Ishikawa (cell line): ENCODE measurements around the gene SACM1L.

Experiments used
- CEBPB ChIP-seq: IDR thresholded peaks from 2 replicates; pipeline ENCODE4 v1.6.1; 2012
- CREB1 ChIP-seq: IDR thresholded peaks from 2 replicates; pipeline ENCODE4 v1.6.1; 2012; ENCODE audit warnings: low read depth
- EGR1 ChIP-seq: IDR thresholded peaks from 2 replicates; pipeline ENCODE4 v1.6.1; 2012
- EP300 ChIP-seq: IDR thresholded peaks from 2 replicates; pipeline ENCODE4 v1.6.1; 2012; ENCODE audit warnings: borderline replicate concordance
- FOXM1 ChIP-seq: IDR thresholded peaks from 2 replicates; pipeline ENCODE4 v1.6.1; 2012; ENCODE audit warnings: low read depth, borderline replicate concordance
- NFIC ChIP-seq: IDR thresholded peaks from 2 replicates; pipeline ENCODE4 v1.6.1; 2012
- RAD21 ChIP-seq: IDR thresholded peaks from 2 replicates; pipeline ENCODE4 v1.6.1; 2012; ENCODE audit warnings: low read depth
- TAF1 ChIP-seq: IDR thresholded peaks from 2 replicates; pipeline ENCODE4 v1.6.1; 2012; ENCODE audit warnings: low read depth, mild to moderate bottlenecking
- TCF12 ChIP-seq: IDR thresholded peaks from 2 replicates; pipeline ENCODE4 v1.6.1; 2012; ENCODE audit warnings: low read depth
- TEAD4 ChIP-seq: IDR thresholded peaks from 2 replicates; pipeline ENCODE4 v1.6.1; 2012
- YY1 ChIP-seq: IDR thresholded peaks from 2 replicates; pipeline ENCODE4 v1.6.1; 2012; ENCODE audit warnings: low read depth
- ZBTB7A ChIP-seq: IDR thresholded peaks from 2 replicates; pipeline ENCODE4 v1.6.1; 2012; ENCODE audit warnings: low read depth
- TF ChIP-seq, protein P1 (sequence below): IDR thresholded peaks from 2 replicates; pipeline ENCODE4 v1.6.1; 2012; ENCODE audit warnings: low read depth, mild to moderate bottlenecking
- TF ChIP-seq, protein P2 (sequence below): IDR thresholded peaks from 2 replicates; pipeline ENCODE4 v1.6.1; 2012
- TF ChIP-seq, protein P3 (sequence below): IDR thresholded peaks from 2 replicates; pipeline ENCODE4 v1.6.1; 2012

The SACM1L gene

DNA sequence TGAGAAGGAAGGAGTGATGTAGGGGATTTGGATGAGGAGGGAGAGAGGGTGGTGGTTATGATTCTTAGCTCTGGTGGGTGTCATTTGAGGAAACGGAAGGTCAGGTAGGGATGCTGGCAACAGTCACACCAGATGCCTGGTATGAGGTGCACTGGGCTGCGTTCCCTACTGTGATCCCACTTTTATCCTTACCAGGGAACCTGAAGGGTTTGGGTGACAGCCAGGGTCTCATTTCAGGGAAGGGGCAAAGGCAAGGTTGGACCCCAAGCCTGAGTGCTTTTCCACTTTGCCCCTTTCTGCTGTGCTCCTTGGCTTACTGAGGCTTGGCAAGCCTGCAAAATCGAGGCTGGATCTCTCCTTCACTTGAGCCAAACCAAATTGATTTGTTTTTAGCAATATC, 36.0 kb upstream of the SACM1L start:
- TF ChIP-seq TAF1 (no peak), CREB1 (no peak), FOXM1 (no peak)

DNA sequence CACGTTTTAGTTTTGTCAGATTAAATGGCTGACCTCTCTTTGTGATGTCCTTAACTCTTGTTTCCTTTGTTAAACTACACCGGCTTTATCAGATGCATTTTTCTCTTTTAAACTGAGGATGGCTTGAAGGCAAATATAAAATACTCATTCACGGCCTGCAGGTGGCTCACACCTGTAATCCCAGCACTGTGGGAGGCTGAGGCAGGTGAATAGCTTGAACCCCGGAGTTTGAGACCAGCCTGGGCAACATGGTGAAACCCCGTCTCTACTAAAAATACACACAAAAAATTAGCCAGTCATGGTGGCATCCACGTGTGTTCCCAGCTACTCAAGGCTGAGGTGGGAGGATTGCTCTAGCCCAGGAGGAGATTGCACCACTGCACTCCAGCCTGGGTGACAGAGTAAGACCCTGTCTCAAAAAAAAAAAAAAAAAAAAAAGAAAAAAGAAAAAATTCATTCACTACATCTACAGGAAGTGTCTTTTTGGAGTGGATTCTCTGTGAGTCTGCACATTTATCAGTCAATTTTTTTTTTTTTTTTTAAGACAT, 34.7 kb upstream of the SACM1L start:
- TF ChIP-seq, protein P1, sequence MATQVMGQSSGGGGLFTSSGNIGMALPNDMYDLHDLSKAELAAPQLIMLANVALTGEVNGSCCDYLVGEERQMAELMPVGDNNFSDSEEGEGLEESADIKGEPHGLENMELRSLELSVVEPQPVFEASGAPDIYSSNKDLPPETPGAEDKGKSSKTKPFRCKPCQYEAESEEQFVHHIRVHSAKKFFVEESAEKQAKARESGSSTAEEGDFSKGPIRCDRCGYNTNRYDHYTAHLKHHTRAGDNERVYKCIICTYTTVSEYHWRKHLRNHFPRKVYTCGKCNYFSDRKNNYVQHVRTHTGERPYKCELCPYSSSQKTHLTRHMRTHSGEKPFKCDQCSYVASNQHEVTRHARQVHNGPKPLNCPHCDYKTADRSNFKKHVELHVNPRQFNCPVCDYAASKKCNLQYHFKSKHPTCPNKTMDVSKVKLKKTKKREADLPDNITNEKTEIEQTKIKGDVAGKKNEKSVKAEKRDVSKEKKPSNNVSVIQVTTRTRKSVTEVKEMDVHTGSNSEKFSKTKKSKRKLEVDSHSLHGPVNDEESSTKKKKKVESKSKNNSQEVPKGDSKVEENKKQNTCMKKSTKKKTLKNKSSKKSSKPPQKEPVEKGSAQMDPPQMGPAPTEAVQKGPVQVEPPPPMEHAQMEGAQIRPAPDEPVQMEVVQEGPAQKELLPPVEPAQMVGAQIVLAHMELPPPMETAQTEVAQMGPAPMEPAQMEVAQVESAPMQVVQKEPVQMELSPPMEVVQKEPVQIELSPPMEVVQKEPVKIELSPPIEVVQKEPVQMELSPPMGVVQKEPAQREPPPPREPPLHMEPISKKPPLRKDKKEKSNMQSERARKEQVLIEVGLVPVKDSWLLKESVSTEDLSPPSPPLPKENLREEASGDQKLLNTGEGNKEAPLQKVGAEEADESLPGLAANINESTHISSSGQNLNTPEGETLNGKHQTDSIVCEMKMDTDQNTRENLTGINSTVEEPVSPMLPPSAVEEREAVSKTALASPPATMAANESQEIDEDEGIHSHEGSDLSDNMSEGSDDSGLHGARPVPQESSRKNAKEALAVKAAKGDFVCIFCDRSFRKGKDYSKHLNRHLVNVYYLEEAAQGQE, result no peak
- TF ChIP-seq, protein P2, sequence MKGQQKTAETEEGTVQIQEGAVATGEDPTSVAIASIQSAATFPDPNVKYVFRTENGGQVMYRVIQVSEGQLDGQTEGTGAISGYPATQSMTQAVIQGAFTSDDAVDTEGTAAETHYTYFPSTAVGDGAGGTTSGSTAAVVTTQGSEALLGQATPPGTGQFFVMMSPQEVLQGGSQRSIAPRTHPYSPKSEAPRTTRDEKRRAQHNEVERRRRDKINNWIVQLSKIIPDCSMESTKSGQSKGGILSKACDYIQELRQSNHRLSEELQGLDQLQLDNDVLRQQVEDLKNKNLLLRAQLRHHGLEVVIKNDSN, result no peak
- TF ChIP-seq CEBPB (no peak), ZBTB7A (no peak), TAF1 (no peak), NFIC (no peak), EP300 (no peak), RAD21 (no peak), FOXM1 (no peak), YY1 (no peak), TCF12 (no peak), EGR1 (no peak), CREB1 (no peak), TEAD4 (no peak)
- TF ChIP-seq, protein P3, sequence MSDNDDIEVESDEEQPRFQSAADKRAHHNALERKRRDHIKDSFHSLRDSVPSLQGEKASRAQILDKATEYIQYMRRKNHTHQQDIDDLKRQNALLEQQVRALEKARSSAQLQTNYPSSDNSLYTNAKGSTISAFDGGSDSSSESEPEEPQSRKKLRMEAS, result no peak

DNA sequence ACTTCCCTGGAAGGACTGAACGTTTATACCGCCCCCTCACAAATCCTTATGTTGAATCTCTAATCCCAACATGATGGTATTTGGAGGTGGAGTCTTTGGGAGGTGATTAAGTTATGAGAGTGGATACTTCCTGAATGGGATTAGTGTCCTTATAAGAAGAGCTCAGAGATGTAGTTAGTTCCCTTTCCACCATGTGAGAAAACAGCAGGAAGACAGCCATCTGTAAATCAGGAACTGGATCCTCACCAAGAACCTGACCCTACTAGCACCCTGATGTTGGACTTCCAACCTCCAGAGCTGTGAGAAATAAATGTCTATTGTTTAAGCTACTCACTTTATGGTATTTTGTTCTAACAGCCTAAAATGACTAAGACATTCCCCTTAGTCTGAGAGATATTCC, 33.3 kb upstream of the SACM1L start:
- TF ChIP-seq CREB1 (no peak), EGR1 (no peak), RAD21 (no peak), EP300 (no peak), TCF12 (no peak), CEBPB (no peak)
- TF ChIP-seq, protein P2, result no peak
- TF ChIP-seq, protein P1, result no peak
- TF ChIP-seq, protein P3, result no peak

DNA sequence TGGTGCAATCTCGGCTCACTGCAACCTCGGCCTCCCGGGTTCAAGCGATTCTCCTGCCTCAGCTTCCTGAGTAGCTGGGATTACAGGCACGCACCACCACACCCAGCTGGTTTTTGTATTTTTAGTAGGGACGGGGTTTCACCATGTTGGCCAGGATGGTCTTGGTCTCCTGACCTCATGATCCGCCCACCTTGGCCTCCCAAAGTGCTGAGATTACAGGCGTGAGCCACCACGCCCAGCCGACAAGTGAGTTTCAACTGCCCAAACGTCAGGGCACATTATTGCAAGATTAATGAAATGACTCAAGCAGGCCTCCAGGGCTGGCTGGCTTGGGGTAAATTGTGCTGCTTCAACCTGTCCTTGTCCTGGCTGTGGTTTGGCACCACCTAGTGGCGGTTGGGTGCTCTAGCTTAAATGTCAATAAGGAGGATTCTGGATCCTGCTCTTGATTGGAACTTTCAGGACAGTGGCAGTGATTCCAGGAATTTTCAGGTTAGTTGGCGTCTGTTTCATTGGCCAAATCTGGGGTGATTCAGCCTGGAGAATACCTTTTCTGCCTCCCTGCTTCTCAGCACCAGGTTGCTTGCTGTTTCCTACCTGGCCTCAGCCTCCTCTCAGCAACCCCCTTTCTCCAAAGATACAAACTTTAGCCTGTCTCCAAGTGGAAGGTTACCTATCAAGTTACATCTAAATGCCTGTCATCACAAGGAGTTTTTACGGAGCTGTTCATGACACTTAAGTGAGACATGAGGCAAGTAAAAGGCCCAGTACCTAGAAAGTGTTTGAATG, 32.4 kb upstream of the SACM1L start:
- TF ChIP-seq RAD21, result peak; percentile 95
- no peak for TF ChIP-seq EGR1

DNA sequence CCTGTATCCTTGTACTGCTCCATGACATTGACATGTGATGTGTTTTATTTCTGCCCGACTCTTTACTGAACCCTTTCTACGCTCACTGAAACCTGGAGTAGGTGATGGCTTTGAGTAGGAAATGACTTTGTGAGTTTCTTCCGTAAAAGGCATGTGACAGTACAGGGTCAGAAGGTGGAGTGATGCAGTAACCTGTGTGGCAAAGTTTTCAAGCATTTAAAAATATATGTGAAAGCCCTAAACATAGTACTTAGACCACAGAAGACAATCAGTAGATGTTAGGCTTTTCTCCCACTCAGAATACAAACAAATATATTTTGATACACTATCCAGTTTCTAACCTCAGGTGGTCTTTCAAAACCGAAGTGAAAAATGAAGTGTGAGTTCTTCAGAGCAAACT, 31.3 kb upstream of the SACM1L start:
- TF ChIP-seq RAD21 (no peak), ZBTB7A (no peak), NFIC (no peak), FOXM1 (no peak), CREB1 (no peak), EGR1 (no peak)
- TF ChIP-seq, protein P1, result no peak
- TF ChIP-seq, protein P3, result no peak
